GM23338 (cell line): ENCODE data around the gene PCNX1. TPM values are rescaled to one million over a fixed set of nuclear protein-coding genes. Genes with fewer than 3 reads are reported as not detected.
A peak's percentile ranks its signal among the peaks of the same experiment; 100 is the strongest.

ENCODE experiments used
- ATAC-seq: fragments of 200-7000 bp; cut with Tn5 transposase; 3 replicates; pipeline ENCODE4 v1.9.1; 2020
- DNase-seq: peaks from one replicate; pipeline ENCODE4 v3.0.0-alpha.2; 2015; ENCODE audit warnings: low spot score
- H2AFZ ChIP-seq: fragments of 200-600 bp; sonication (generic); 2 replicates; pipeline ENCODE4 v1.8.0; 2016; ENCODE audit warnings: antibody characterized with exemption, mild to moderate bottlenecking, moderate library complexity
- H3F3A ChIP-seq: fragments of 200-600 bp; sonication (generic); replicated peaks from 2 replicates; pipeline ENCODE4 v1.8.0; 2017; ENCODE audit warnings: antibody characterized with exemption, mixed run types, low read depth
- H3K27ac ChIP-seq: fragments of 200-600 bp; sonication (generic); 2 replicates; pipeline ENCODE4 v1.6.1; 2016; ENCODE audit warnings: low read depth
- H3K27me3 ChIP-seq: fragments of 200-600 bp; sonication (generic); 2 replicates; pipeline ENCODE4 v1.8.0; 2016; ENCODE audit warnings: mild to moderate bottlenecking, mixed run types, moderate library complexity; ENCODE audit not compliant: insufficient read depth
- H3K36me3 ChIP-seq: fragments of 200-600 bp; sonication (generic); 2 replicates; pipeline ENCODE4 v1.8.0; 2016; ENCODE audit warnings: mild to moderate bottlenecking; ENCODE audit not compliant: insufficient read depth
- H3K4me1 ChIP-seq: fragments of 200-600 bp; sonication (generic); 2 replicates; pipeline ENCODE4 v1.8.0; 2016; ENCODE audit warnings: mild to moderate bottlenecking, moderate library complexity; ENCODE audit not compliant: insufficient read depth
- H3K4me2 ChIP-seq: fragments of 200-600 bp; sonication (generic); 2 replicates; pipeline ENCODE4 v1.7.1; 2017; ENCODE audit warnings: mixed run types
- H3K4me3 ChIP-seq: fragments of 200-600 bp; sonication (generic); 2 replicates; pipeline ENCODE4 v1.6.1; 2016; ENCODE audit warnings: mixed run types
- H3K79me2 ChIP-seq: fragments of 200-600 bp; sonication (generic); replicated peaks from 2 replicates; pipeline ENCODE4 v1.8.0; 2017; ENCODE audit warnings: mild to moderate bottlenecking; ENCODE audit not compliant: insufficient read depth
- H3K9me2 ChIP-seq: fragments of 200-600 bp; sonication (generic); 2 replicates; pipeline ENCODE4 v1.8.0; 2017; ENCODE audit not compliant: insufficient read depth
- H4K20me1 ChIP-seq: fragments of 200-600 bp; sonication (generic); replicated peaks from 2 replicates; pipeline ENCODE4 v1.8.0; 2017; ENCODE audit warnings: mild to moderate bottlenecking; ENCODE audit not compliant: insufficient read depth
- H3K27ac Mint-ChIP-seq: 2 replicates; pipeline ENCODE4 v1.8.0; 2020; ENCODE audit warnings: inconsistent platforms, mild to moderate bottlenecking, moderate library complexity, mixed read lengths
- H3K27me3 Mint-ChIP-seq: 3 replicates; pipeline ENCODE4 v1.8.0; 2022; ENCODE audit warnings: low read depth, mild to moderate bottlenecking, moderate library complexity, mixed read lengths, inconsistent platforms; ENCODE audit not compliant: insufficient read depth, poor library complexity
- H3K36me3 Mint-ChIP-seq: 3 replicates; pipeline ENCODE4 v1.8.0; 2021; ENCODE audit warnings: low read depth, mild to moderate bottlenecking, inconsistent platforms, moderate library complexity, mixed read lengths
- H3K4me1 Mint-ChIP-seq: 3 replicates; pipeline ENCODE4 v1.8.0; 2020; ENCODE audit warnings: mild to moderate bottlenecking, inconsistent platforms, mixed read lengths
- H3K4me3 Mint-ChIP-seq: 3 replicates; pipeline ENCODE4 v1.8.0; 2021; ENCODE audit warnings: moderate library complexity, mild to moderate bottlenecking, inconsistent platforms, mixed read lengths
- H3K9me3 Mint-ChIP-seq: 3 replicates; pipeline ENCODE4 v1.8.0; 2020; ENCODE audit warnings: moderate library complexity, mild to moderate bottlenecking, inconsistent platforms, mixed read lengths
- CTCF ChIP-seq, 2 experiments: fragments of 200-600 bp in 1 of 2; sonication (generic) in 1 of 2; conservative IDR thresholded peaks; 2 replicates each; pipeline versions ENCODE4 v1.5.1 to v1.6.1; 2016 to 2017; ENCODE audit warnings: antibody characterized with exemption in 2 of 2, low read depth in 2 of 2, mild to moderate bottlenecking in 2 of 2, moderate library complexity in 1 of 2
- EZH2 ChIP-seq: fragments of 200-600 bp; sonication (generic); IDR thresholded peaks from one replicate; pipeline ENCODE4 v1.8.0; 2017; ENCODE audit warnings: antibody characterized with exemption, mild to moderate bottlenecking, low read depth; ENCODE audit not compliant: unreplicated experiment
- JUNB ChIP-seq: IDR thresholded peaks from one replicate; pipeline ENCODE4 v1.6.1; 2016; ENCODE audit warnings: antibody characterized with exemption; ENCODE audit not compliant: unreplicated experiment
- NANOG ChIP-seq: IDR thresholded peaks from 2 replicates; pipeline ENCODE4 v1.6.1; 2016; ENCODE audit warnings: antibody characterized with exemption, borderline replicate concordance
- POLR2AphosphoS5 ChIP-seq: IDR thresholded peaks from 2 replicates; pipeline ENCODE4 v1.6.1; 2016; ENCODE audit warnings: antibody characterized with exemption, low read depth
- STAT1 ChIP-seq: IDR thresholded peaks from one replicate; pipeline ENCODE4 v1.6.1; 2016; ENCODE audit warnings: antibody characterized with exemption; ENCODE audit not compliant: unreplicated experiment
- ZNF114 ChIP-seq: fragments of 250-450 bp; sonication (Bioruptor Pico); IDR thresholded peaks from 2 replicates; pipeline ENCODE4 v1.5.0; 2020; ENCODE audit warnings: mild to moderate bottlenecking, moderate library complexity
- ZNF331 ChIP-seq: fragments of 250-450 bp; sonication (Bioruptor Pico); IDR thresholded peaks from 2 replicates; pipeline ENCODE4 v1.5.0; 2020; ENCODE audit warnings: low read depth, mild to moderate bottlenecking, moderate library complexity
- polyA plus RNA-seq: library from polyadenylated mRNA; unstranded; fragments of >200 nt; fragmentation: Nextera tagmentation; extraction: Ambion mirVana; gene quantifications from 2 replicates; pipeline ENCODE4 v1.2.1, GENCODE V29; 2016
- total RNA-seq: library from RNA; depleted of rRNA; stranded (reverse); fragments of >200 nt; shearing (Covaris generic); gene quantifications from 2 replicates; pipeline ENCODE4 v1.2.3, GENCODE V29; 2014

Gene PCNX1
- total and polyA plus RNA-seq, 2 experiments from 2014 or later, result 19.4 to 53.1 TPM

DNA sequence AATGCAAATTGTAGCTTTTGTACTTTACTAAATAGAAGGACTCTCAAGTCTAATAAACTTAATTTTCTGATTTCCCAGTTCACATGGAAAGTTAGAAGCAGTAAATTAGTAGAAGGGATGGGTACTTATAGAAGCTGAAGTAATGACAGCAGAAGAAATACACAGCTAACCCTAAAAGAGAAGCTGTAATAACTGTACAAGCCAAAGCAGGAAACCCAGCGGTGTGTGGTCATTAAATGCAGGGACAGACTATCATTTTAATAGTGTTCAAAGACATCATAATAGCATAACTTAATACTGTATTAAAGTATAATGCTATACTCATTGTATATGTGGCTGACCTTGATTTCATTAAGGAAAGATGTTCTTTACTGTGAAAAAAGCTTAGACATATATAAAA is 74.9 kb downstream of the PCNX1 start:
- Mint-ChIP-seq H3K36me3 (peaks cover 13% of the 10 kb centered on the region), H3K9me3 (no peaks in the 10 kb centered on the region), H3K27me3 (no peaks in the 10 kb centered on the region), H3K4me1 (peaks cover 6% of the 10 kb centered on the region; the same call in 2 of the 3 replicates), H3K4me3 (no peak overlapping the region), H3K27ac (no peak overlapping the region)
- ATAC-seq, result no peak
- DNase-seq, result no peak
- no peak overlapping the region for H3K27ac ChIP-seq
- H3K27me3 ChIP-seq, result no peaks in the 10 kb centered on the region
- H3K36me3 ChIP-seq, result peaks cover 7% of the 10 kb centered on the region; the same call in 1 of the 2 replicates
- H4K20me1 ChIP-seq, result 0 out of 2 replicates have a peak, but pooled peaks cover 3% of the 10 kb centered on the region
- TF ChIP-seq STAT1, result no peak
- no peak for TF ChIP-seq NANOG
- TF ChIP-seq JUNB, result no peak
- H3K4me3 ChIP-seq, result no peak overlapping the region
- H3K4me1 ChIP-seq, result no peaks in the 10 kb centered on the region
- H3F3A ChIP-seq, result no peaks in the 10 kb centered on the region
- peaks cover 45% of the 10 kb centered on the region for H3K79me2 ChIP-seq
- H3K4me2 ChIP-seq, result no peak overlapping the region
- H3K9me2 ChIP-seq, result no peaks in the 10 kb centered on the region
- H2AFZ ChIP-seq, result no peak overlapping the region

DNA sequence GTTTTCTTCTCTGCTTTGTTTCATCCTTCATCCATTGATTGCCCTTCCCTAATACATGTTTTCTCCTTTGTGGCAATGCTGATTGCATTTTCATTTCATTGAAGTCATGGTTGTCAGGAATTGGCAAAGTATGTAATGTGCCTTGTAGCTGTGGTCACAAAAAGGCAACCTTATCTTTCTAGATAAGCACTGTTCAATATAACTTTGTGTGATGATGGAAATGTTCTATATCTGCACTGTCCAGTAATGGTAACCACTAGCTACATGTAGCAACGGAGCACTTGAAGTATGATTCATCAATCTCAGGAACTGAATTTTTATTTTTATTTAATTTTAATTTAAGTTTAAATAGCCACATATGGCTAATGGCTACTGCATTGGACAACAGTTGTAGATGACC is 79.8 kb downstream of the PCNX1 start:
- Histone ChIP-seq H3K4me2 (no peak overlapping the region), H3K36me3 (no peaks in the 10 kb centered on the region), H3K4me1 (no peaks in the 10 kb centered on the region), H3K9me2 (no peaks in the 10 kb centered on the region), H3K27ac (no peak overlapping the region), H3F3A (no peaks in the 10 kb centered on the region), H3K79me2 (peaks cover 18% of the 10 kb centered on the region), H3K4me3 (no peak overlapping the region), H2AFZ (no peak overlapping the region), H3K27me3 (no peaks in the 10 kb centered on the region), H4K20me1 (0 out of 2 replicates have a peak, but pooled peaks cover 3% of the 10 kb centered on the region)
- no peak for DNase-seq
- Mint-ChIP-seq H3K4me3 (no peak overlapping the region), H3K27me3 (no peaks in the 10 kb centered on the region), H3K9me3 (no peaks in the 10 kb centered on the region), H3K36me3 (no peaks in the 10 kb centered on the region), H3K4me1 (peaks cover 6% of the 10 kb centered on the region; the same call in 2 of the 3 replicates), H3K27ac (no peak overlapping the region)
- TF ChIP-seq ZNF331 (CRISPR knock-in tag) (no peak), NANOG (no peak), EZH2 (no peak), POLR2AphosphoS5 (no peak), STAT1 (no peak), ZNF114 (no peak)
- ATAC-seq, result no peak

- Histone ChIP-seq H3K4me3 (no peak overlapping the region), H3K4me1 (no peaks in the 10 kb centered on the region), H3K79me2 (peaks cover 8% of the 10 kb centered on the region; the same call in 1 of the 2 replicates), H3K36me3 (no peaks in the 10 kb centered on the region), H3K27me3 (no peaks in the 10 kb centered on the region), H3F3A (no peaks in the 10 kb centered on the region), H2AFZ (no peak overlapping the region), H3K9me2 (no peaks in the 10 kb centered on the region), H4K20me1 (peaks cover 3% of the 10 kb centered on the region; the same call in 1 of the 2 replicates), H3K27ac (no peak overlapping the region), H3K4me2 (no peak overlapping the region)
- Mint-ChIP-seq H3K4me3 (no peak overlapping the region), H3K27me3 (no peaks in the 10 kb centered on the region), H3K4me1 (peaks cover 6% of the 10 kb centered on the region; the same call in 2 of the 3 replicates), H3K9me3 (no peaks in the 10 kb centered on the region), H3K36me3 (peaks cover 6% of the 10 kb centered on the region; the same call in 1 of the 3 replicates), H3K27ac (no peak overlapping the region; the same call in 1 of the 2 replicates)
- ATAC-seq, result peak; percentile 74
- peak; percentile 42 for DNase-seq
- TF ChIP-seq ZNF331 (CRISPR knock-in tag), result no peak
- no peak for TF ChIP-seq CTCF (conservative IDR thresholded peaks at IDR 0.05; ENCODE audit: low read depth in 2 of 2)
These were observed 81.2 kb downstream of the PCNX1 start for GRCh38 chr14:70988452-70988851.
